Measurements from ENCODE around the gene PLK5.
A peak's percentile ranks its signal among the peaks of the same experiment; 100 is the strongest.
"Not testable (repeated sequence)": the region's sequence is repeated elsewhere in the genome, so short reads cannot be mapped to it uniquely, and the experiment has no call there.

The PLK5 gene, protein sequence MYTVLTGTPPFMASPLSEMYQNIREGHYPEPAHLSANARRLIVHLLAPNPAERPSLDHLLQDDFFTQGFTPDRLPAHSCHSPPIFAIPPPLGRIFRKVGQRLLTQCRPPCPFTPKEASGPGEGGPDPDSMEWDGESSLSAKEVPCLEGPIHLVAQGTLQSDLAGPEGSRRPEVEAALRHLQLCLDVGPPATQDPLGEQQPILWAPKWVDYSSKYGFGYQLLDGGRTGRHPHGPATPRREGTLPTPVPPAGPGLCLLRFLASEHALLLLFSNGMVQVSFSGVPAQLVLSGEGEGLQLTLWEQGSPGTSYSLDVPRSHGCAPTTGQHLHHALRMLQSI

GRCh38 chr19:1523412-1524286 lies at the start of gene PLK5:
Gene PLK5 (plus strand): TSS chr19:1524077. CDS start chr19:1526997, 2,920 bp downstream.
- no peak for DNase-seq (ENCODE audit: low spot score)
- TF ChIP-seq, protein P1, sequence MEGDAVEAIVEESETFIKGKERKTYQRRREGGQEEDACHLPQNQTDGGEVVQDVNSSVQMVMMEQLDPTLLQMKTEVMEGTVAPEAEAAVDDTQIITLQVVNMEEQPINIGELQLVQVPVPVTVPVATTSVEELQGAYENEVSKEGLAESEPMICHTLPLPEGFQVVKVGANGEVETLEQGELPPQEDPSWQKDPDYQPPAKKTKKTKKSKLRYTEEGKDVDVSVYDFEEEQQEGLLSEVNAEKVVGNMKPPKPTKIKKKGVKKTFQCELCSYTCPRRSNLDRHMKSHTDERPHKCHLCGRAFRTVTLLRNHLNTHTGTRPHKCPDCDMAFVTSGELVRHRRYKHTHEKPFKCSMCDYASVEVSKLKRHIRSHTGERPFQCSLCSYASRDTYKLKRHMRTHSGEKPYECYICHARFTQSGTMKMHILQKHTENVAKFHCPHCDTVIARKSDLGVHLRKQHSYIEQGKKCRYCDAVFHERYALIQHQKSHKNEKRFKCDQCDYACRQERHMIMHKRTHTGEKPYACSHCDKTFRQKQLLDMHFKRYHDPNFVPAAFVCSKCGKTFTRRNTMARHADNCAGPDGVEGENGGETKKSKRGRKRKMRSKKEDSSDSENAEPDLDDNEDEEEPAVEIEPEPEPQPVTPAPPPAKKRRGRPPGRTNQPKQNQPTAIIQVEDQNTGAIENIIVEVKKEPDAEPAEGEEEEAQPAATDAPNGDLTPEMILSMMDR (IDR thresholded peaks at IDR 0.05; ENCODE audit: extremely low read depth, insufficient read depth, missing control alignments), result no peak
- in situ Hi-C loops (cut with MboI; ENCODE audit: low pct_unique_long_range_greater_than_20kb, low sequenced_read_pairs, unreplicated experiment), result no loop called here

- peak; percentile 15 for DNase-seq (ENCODE audit: low spot score)
- TF ChIP-seq, protein P1 (IDR thresholded peaks at IDR 0.05; ENCODE audit: extremely low read depth, insufficient read depth, missing control alignments), result no peak
- in situ Hi-C loops (cut with MboI; ENCODE audit: low pct_unique_long_range_greater_than_20kb, low sequenced_read_pairs, unreplicated experiment), result no loop called here
Observed at GRCh38 chr19:1474765-1475351, 49.0 kb upstream of the PLK5 start.

DNA sequence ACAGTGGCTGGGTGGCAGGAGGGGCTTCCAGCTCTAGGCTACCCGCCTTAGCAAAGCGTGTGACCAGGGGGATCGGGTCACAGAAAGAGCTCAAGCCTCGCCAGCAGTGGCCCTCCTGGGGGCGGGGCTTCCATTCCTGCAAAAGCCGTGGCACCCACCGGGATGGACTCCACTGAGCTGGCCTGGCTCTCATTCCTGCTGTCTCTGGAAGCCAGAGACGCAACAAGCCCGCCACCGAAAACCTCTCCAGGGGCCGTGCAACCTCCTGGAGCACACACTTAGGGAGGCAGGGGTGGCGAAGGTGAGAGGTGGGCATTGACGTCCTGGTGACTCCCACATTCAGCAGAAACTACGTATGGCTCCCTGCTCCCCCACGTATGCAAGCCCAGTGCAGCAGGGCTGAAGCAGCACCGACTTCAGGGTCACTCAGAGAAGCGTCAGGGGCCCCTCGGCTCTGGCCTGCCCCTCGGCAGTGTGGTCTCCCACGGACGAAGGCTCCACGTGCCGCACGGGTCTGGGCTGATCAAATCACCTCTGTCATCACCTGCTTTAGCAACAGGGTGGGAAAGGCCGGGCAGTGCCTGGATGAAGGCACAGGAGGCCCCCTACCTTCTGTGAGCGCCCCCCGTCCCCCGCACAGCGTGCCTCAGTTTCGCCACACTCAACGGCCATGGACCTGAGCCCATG lies 48.0 kb upstream of the PLK5 start:
- no peak for DNase-seq (ENCODE audit: low spot score)
- in situ Hi-C loops (cut with MboI; ENCODE audit: low pct_unique_long_range_greater_than_20kb, low sequenced_read_pairs, unreplicated experiment), result no loop called here
- TF ChIP-seq, protein P1 (IDR thresholded peaks at IDR 0.05; ENCODE audit: extremely low read depth, insufficient read depth, missing control alignments), result no peak

- DNase-seq (ENCODE audit: low spot score); in situ Hi-C loops (cut with MboI; ENCODE audit: low pct_unique_long_range_greater_than_20kb, low sequenced_read_pairs, unreplicated experiment): not testable (repeated sequence)
Observed at GRCh38 chr19:1477056-1477455, 46.8 kb upstream of the PLK5 start.

- peak; percentile 99 for DNase-seq (ENCODE audit: low spot score)
- TF ChIP-seq, protein P1 (IDR thresholded peaks at IDR 0.05; ENCODE audit: extremely low read depth, insufficient read depth, missing control alignments), result no peak
- in situ Hi-C loops (cut with MboI; ENCODE audit: low pct_unique_long_range_greater_than_20kb, low sequenced_read_pairs, unreplicated experiment), result no loop called here
Observed at GRCh38 chr19:1478934-1479707, 44.8 kb upstream of the PLK5 start, which contains the start of gene C19orf25. Gene C19orf25 (minus strand): TSS chr19:1479215. CDS start chr19:1478903, 312 bp downstream.

- TF ChIP-seq, protein P1 (IDR thresholded peaks at IDR 0.05; ENCODE audit: extremely low read depth, insufficient read depth, missing control alignments), result no peak
- in situ Hi-C loops (cut with MboI; ENCODE audit: low pct_unique_long_range_greater_than_20kb, low sequenced_read_pairs, unreplicated experiment), result no loop called here
- peak; percentile 21 for DNase-seq (ENCODE audit: low spot score)
Observed at GRCh38 chr19:1481224-1481892, 42.5 kb upstream of the PLK5 start.

All from GM13977 (cell line).